RWPE2 (cell line): Measurements from ENCODE around the gene RIC8A.
"Not testable (repeated sequence)": the region's sequence is repeated elsewhere in the genome, so short reads cannot be mapped to it uniquely, and the experiment has no call there.

Experiments
- ATAC-seq: fragments of 200-7000 bp; cut with Tn5 transposase; 3 replicates; pipeline ENCODE4 v1.9.1; 2021; ENCODE audit warnings: low read depth
- DNase-seq: peaks from one replicate; pipeline ENCODE4 v3.0.0-alpha.2; 2020; ENCODE audit warnings: low spot score
- H3K27ac ChIP-seq: fragments of 450-650 bp; 2 replicates; pipeline ENCODE4 v1.5.1; 2017; ENCODE audit warnings: mild to moderate bottlenecking; ENCODE audit not compliant: poor library complexity, severe bottlenecking
- H3K27me3 ChIP-seq: fragments of 250-450 bp; sonication (Bioruptor Pico); 2 replicates; pipeline ENCODE4 v1.5.1; 2021; ENCODE audit warnings: mild to moderate bottlenecking, moderate library complexity; ENCODE audit not compliant: insufficient read depth, poor library complexity, severe bottlenecking
- H3K36me3 ChIP-seq: fragments of 250-450 bp; sonication (Bioruptor Pico); 2 replicates; pipeline ENCODE4 v1.5.1; 2020; ENCODE audit warnings: low read depth, mild to moderate bottlenecking, moderate library complexity
- H3K4me1 ChIP-seq: fragments of 250-450 bp; sonication (Bioruptor Pico); 2 replicates; pipeline ENCODE4 v1.5.1; 2021; ENCODE audit warnings: mild to moderate bottlenecking, moderate library complexity; ENCODE audit not compliant: insufficient read depth, poor library complexity, severe bottlenecking
- H3K4me3 ChIP-seq: fragments of 250-450 bp; sonication (Bioruptor Pico); 2 replicates; pipeline ENCODE4 v1.5.1; 2021; ENCODE audit warnings: mild to moderate bottlenecking, moderate library complexity; ENCODE audit not compliant: severe bottlenecking
- H3K9me3 ChIP-seq: fragments of 250-450 bp; sonication (Bioruptor Pico); 2 replicates; pipeline ENCODE4 v1.5.1; 2021; ENCODE audit warnings: mild to moderate bottlenecking, moderate library complexity; ENCODE audit not compliant: severe bottlenecking
- CTCF ChIP-seq: fragments of 450-650 bp; IDR thresholded peaks from one replicate; pipeline ENCODE4 v1.5.1; 2017; ENCODE audit warnings: mild to moderate bottlenecking, moderate library complexity; ENCODE audit not compliant: poor library complexity, severe bottlenecking

RIC8A gene

GRCh38 chr11:235180-235579 lies 27.7 kb downstream of the RIC8A start:
- TF ChIP-seq CTCF = no peak

GRCh38 chr11:235609-235996 lies 28.1 kb downstream of the RIC8A start:
- H3K4me3 ChIP-seq = peak overlapping the region; percentile 94
- DNase-seq (no peak), ATAC-seq (peak; percentile 13; the same call in 2 of the 3 replicates)
- H3K9me3 ChIP-seq = no peaks in the 10 kb centered on the region
- peaks cover 11% of the 10 kb centered on the region for H3K4me1 ChIP-seq
- H3K27me3 ChIP-seq = no peaks in the 10 kb centered on the region
- H3K27ac ChIP-seq = peak overlapping the region; percentile 77
- peaks cover 22% of the 10 kb centered on the region for H3K36me3 ChIP-seq
- no peak for TF ChIP-seq CTCF

More at GRCh38 chr11:235180-235579, 27.7 kb downstream of the RIC8A start:
- Histone ChIP-seq H3K9me3 (no peaks in the 10 kb centered on the region), H3K27ac (peak overlapping the region; percentile 77), H3K4me1 (peaks cover 11% of the 10 kb centered on the region), H3K27me3 (no peaks in the 10 kb centered on the region), H3K4me3 (peak overlapping the region; percentile 94), H3K36me3 (peaks cover 18% of the 10 kb centered on the region)
- no peak for ATAC-seq
- DNase-seq = no peak

- peaks cover 11% of the 10 kb centered on the region for H3K4me1 ChIP-seq
- no peak for TF ChIP-seq CTCF
- DNase-seq = peak; percentile 87
- H3K27ac ChIP-seq = peak within 1 kb of the TSS; percentile 77
- peaks cover 28% of the 10 kb centered on the region for H3K36me3 ChIP-seq
- ATAC-seq = peak; percentile 86
- H3K4me3 ChIP-seq = peak within 1 kb of the TSS; percentile 94
- H3K27me3 ChIP-seq = no peaks in the 10 kb centered on the region
- H3K9me3 ChIP-seq = no peaks in the 10 kb centered on the region
Observed at GRCh38 chr11:235997-236773, 28.7 kb downstream of the RIC8A start, which contains the start of gene SIRT3. SIRT3 (minus strand) TSS chr11:236342; CDS start chr11:236328, 14 bp downstream.

GRCh38 chr11:236774-237767 lies 29.6 kb downstream of the RIC8A start, which contains the start of gene PSMD13:
PSMD13 (plus strand) TSS chr11:236976; CDS start chr11:237050, 74 bp downstream.
- peak within 1 kb of the TSS; percentile 77 for H3K27ac ChIP-seq
- peak; percentile 90 for ATAC-seq
- H3K27me3 ChIP-seq = no peaks in the 10 kb centered on the region
- H3K4me1 ChIP-seq = peaks cover 11% of the 10 kb centered on the region
- no peak for TF ChIP-seq CTCF
- peaks cover 34% of the 10 kb centered on the region for H3K36me3 ChIP-seq
- peak within 1 kb of the TSS; percentile 94 for H3K4me3 ChIP-seq
- no peak for DNase-seq
- H3K9me3 ChIP-seq = no peaks in the 10 kb centered on the region

GRCh38 chr11:238346-238745 lies 30.8 kb downstream of the RIC8A start:
- peaks cover 11% of the 10 kb centered on the region for H3K4me1 ChIP-seq
- H3K9me3 ChIP-seq, H3K27ac ChIP-seq, H3K27me3 ChIP-seq, DNase-seq, ATAC-seq, H3K4me3 ChIP-seq: not testable (repeated sequence)
- peaks cover 47% of the 10 kb centered on the region for H3K36me3 ChIP-seq
